ENCODE measurements around the gene NSD1.
"Not testable (repeated sequence)": the region's sequence is repeated elsewhere in the genome, so short reads cannot be mapped to it uniquely, and the experiment has no call there.

Gene NSD1

DNA sequence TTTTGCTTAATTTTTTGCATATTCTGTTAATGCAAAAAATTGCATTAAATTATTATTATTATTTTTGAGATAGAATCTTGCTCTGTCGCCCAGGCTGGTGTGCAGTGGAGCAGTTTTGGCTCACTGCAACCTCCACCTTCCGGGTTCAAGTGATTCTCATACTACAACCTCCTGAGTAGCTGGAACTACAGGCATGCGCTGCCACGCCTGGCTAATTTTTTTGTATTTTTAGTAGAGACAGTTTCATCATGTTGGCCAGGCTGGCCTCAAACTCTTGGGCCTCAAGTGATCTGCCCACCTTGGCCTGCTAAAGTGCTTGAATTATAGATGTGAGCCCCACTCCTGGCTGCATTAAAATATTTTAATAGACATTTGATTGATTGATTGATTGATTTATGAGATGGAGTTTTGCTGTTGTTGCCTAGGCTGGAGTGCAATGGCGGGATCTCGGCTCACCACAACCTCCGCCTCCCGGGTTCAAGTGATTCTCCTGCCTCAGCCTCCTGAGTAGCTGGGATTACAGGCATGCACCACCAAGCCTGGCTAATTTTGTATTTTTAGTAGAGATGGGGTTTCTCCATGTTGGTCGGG, 44.4 kb downstream of the NSD1 start:
- DNase-seq (ENCODE audit: low read depth in 1 of 2, low spot score in 1 of 2): not testable (repeated sequence)

DNA sequence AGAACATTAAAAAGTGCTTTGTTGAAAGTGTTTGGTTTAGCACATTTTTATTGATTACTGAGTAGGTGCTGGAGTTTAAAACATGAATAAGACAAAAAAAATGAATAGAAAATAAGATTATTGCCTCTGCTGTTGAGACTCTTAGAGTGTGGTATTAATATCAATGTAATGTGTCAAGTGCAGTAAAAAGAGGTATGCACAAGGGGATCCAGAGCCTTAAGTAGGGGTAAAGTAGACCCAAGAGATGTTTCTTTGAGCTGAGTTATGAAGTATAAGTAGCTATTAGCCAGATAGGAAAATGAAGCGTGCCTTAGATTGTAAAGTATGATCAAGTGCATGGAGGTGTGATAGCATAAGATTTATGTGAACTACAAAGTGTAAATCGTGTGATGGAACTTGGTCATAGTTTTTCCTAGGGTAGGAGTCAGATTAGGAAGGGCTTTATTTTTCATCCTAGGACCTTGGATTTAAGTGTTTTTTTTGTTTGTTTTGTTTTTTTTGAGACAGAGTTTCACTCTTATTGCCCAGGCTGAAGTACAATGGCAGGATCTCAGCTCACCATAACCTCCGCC, 45.2 kb downstream of the NSD1 start:
- no peak for DNase-seq (ENCODE audit: low read depth in 1 of 2, low spot score in 1 of 2)

DNA sequence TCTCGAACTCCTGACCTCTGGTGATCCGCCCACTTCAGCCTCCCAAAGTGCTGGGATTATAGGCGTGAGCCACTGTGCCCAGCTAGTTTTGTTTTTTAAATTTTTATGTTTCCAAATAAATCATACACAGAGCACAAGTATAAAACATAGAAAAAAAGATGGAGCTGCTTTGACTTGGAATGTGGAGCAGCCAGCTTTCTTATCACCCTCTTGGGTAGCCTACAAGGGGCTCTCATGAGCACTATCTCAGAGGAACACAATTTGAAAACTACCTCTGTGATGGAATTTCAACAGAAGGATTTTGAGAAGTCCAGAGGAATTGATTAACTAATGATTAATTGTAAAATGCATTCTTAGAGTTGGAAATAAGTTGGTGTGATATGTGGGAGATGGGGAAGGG, 45.9 kb downstream of the NSD1 start:
- no peak for DNase-seq (ENCODE audit: low read depth in 1 of 2, low spot score in 1 of 2)

DNA sequence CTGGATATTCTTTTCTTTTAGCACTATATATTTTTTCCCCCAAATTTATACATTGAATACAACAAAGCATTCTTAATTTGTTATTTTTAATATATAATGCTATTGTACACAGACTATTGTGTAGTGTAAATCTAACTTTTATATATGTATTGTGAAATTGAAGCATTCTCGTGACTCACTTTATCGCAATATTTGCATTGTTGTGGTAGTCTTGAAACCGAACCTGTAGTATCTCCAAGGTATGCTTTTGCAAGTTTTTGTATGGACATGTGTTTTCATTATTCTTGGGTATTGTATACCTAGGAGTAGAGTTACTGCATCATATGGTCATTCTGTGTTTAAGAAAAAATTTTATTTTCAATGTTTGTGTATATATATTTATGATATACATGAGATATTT, 49.6 kb downstream of the NSD1 start:
- no peak for DNase-seq (ENCODE audit: low read depth in 1 of 2, low spot score in 1 of 2)

DNA sequence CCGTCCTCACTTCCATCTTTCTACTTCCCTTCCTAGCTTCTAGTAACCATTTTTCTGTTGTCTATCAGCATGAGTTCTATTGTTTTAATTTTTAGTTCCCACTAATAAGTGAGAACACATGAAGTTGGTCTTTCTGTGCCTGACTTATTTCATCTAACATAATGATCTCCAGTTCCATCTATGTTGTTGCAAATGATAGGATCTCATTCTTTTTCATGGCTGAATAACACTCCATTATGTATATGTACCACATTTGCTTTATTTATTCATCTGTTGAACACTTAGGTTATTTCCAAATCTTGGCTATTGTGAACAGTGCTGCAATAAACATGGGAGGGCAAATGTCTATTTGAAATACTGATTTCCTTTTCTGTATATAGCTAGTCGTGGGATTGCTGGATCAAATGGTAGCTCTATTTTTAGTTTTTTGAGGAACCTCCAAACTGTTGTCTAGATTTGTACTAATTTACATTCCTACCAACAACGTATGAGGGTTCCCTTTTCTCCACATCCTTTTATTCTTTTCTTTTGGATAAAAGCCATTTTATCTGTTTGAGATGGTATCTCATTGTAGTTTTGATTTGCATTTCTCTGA, 50.3 kb downstream of the NSD1 start:
- DNase-seq (ENCODE audit: low read depth in 1 of 2, low spot score in 1 of 2): no peak

DNA sequence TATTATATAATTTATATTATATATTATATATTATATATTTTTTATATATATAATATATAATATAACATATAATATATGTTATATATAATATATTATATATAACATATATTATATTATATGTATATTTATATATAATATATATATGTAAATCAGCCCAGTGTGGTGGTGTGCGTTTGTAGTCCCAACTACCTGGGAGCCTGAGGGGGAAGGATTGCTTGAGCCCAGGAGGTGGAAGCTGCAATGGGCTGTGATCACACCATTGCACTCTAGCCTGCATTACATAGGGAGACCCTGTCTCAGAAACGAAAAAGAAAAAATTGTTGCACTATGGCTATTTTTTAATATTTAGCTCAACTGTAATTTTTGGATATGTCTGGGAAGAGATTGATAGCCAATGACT, 52.4 kb downstream of the NSD1 start:
- no peak for DNase-seq (ENCODE audit: low read depth in 1 of 2, low spot score in 1 of 2)

DNA sequence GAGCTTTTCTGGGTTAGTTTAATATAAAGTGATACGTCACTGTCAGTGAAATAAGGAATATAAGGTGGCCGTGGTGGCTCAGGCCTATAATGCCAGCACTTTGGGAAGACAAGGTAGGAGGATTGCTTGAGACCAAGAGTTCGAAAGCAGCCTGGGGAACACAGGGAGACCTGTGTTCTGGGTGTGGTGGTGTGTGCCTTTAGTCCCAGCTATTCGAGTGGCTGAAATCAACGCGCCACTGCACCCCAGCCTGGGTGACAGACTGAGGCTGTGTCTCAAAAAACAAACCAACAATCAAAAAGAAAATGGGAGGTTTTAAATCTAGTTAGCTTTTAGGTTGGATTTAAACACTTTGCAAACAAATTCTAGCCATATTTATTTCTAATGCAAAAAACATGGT, 53.1 kb downstream of the NSD1 start:
- DNase-seq (ENCODE audit: low read depth in 1 of 2, low spot score in 1 of 2): no peak

DNA sequence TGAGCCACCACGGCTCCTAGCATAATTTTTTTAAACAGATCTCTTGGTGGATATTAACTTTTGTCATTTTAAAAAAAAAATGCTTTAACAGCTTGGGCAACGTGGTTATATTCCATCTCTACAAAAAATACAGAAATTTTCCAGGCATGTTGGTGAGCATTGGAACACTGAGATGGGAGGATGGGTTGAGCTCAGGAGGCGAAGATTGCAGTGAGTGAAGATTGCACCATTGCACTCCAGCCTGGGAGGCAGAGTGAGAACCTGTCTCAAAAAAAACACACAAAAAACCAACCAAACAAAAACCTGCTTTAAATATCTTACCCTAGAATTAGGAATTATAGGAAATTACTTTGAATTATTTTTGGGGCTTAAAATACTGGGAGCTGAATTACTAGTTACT, 55.2 kb downstream of the NSD1 start:
- DNase-seq (ENCODE audit: low read depth in 1 of 2, low spot score in 1 of 2): no peak

DNA sequence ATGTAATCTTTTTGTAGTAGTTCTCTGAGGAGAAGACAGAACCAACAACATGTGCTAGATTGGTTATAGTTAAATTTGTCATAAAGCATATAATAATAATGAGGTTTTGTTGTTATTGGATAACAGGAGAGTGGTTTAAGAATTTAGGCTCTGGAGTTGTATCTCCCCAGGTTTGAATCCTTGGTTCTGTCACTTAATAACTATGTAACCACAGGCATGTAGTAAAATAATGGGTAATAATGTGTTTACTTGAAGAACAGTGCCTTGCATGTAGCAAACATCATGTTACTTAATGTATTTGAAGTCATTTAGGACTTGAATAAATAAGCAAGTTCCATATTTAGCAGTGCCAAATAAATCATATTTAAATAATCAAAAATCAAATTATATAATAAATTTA, 55.8 kb downstream of the NSD1 start:
- DNase-seq (ENCODE audit: low read depth in 1 of 2, low spot score in 1 of 2): no peak

DNA sequence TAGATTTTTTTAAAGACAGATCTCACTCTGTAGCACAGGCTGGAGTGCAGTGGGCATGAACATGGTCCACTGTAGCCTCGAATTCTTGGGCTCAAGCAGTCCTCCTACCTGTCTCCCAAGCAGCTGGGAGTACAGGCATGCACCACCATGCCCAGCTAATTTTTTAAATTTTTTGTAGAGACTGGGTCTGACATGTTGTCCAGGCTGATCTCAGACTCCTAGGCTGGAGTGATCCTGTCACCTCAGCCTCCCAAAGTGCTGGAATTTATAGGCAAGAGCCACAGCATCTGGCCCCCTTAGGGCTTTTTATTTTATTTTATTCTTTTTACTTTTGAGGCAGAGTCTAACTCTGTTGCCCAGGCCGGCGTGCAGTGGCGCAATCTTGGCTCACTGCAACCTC, 56.4 kb downstream of the NSD1 start:
- DNase-seq (ENCODE audit: low read depth in 1 of 2, low spot score in 1 of 2): no peak

DNA sequence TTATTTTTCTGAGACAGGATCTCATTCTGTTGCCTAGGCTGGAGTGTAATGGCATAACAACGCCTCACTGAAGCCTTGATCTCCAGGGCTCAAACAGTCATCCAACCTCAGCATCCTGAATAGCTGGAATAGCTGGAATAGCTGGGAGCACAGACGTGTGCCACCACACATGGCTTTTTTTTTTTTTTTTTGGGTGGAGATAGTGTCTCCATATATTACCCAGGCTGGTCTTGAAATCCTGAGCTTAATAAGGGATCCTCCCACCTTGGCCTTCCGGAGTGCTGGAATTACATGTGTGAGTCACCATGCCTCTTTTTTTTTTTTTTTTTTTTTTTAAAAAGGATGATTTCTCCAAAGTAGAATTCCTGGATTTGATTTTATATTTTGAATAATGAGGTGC, 60.7 kb downstream of the NSD1 start:
- no peak for DNase-seq (ENCODE audit: low read depth in 1 of 2, low spot score in 1 of 2)

DNA sequence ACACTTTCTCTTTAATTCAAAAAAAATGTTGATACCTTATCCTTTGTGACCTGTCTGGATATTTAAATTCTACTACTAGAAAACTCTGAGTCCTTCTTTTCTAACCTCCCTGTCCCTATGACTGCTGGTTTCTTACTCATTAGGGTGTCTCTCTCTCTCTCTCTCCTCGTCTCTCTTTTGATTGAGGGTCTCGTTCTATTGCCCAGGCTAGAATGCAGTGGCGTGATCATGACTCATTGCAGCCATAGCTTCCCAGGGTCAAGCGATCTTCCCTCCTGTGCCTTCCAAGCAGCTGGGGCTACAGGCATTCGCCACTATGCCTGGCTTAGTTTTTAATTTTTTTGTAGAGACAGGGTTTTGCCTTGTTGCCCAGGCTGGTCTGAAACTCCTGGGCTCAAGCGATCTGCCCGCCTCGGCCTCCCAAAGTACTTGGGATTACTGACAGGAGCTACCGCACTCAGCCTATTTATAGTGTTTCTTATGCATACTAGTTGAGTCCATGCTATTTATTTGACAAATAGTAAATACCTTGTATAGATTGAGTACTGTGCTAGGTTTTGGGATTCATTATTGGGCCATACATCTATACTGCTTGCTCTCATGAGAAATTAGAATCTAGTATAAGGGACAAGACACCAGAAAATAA, 61.9 kb downstream of the NSD1 start:
- DNase-seq (ENCODE audit: low read depth in 1 of 2, low spot score in 1 of 2): no peak

DNA sequence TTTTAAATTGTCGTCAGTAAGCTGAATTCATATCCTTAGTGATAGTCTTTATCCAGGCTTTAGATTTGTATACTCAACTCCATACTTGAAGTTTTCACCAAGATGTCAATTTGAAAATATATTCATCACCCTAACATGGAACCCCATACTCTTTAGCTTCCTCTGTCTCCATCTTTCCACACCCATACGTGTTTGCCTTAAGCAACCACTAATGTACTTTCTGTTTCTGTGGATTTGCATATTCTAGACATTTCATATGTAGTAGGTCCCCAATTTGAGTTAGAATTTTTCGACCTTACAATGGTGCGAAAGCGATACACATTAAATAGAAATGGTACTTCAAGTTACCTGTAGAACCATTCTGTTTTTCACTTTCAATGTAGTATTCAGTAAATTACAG, 65.2 kb downstream of the NSD1 start:
- no peak for DNase-seq (ENCODE audit: low read depth in 1 of 2, low spot score in 1 of 2)

DNA sequence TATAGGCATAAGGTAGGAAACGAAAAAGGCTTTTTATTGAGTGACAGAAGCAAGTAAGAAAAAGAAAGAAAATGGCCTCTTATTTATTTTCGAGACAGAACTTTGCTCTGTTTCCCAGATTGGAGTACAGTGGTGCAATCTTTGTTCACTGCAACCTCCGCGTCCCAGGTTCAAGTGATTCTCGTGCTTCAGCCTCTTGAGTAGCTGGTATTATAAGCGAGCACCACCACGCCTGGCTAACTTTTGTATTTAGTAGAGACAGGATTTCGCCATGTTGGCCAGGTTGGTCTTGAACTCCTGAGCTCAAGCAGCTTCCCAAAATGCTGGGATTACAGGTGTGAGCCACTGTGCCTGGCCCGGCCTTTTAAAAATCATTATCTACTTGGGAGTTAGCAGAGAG, 70.7 kb downstream of the NSD1 start:
- DNase-seq (ENCODE audit: low read depth in 1 of 2, low spot score in 1 of 2): no peak

DNA sequence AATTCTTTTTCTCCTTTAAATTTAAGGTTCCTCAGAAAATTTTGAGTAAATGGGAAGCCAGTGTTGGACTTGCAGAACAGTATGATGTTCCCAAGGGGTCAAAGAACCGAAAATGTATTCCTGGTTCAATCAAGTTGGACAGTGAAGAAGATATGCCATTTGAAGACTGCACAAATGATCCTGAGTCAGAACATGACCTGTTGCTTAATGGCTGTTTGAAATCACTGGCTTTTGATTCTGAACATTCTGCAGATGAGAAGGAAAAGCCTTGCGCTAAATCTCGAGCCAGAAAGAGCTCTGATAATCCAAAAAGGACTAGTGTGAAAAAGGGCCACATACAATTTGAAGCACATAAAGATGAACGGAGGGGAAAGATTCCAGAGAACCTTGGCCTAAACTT, 76.0 kb downstream of the NSD1 start:
- no peak for DNase-seq (ENCODE audit: low read depth in 1 of 2, low spot score in 1 of 2)

DNA sequence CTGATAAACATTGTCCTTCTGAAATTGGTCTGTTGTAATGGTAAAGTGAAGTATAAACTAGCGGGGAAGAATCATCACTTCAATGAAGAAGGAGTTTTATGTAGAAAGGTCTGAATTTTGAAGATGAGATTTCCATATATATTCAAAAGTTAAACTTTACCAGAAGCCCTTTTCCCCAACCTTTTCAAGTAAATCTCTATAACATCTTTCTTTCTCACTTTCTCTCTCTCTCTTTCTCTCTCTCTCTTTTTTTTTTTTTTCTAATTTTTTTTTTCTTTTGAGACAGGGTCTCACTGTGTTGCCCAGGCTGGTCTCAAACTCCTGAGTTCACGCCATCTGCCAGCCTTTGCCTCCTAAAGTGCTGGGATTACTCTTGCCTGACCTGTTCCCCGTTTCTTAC, 78.7 kb downstream of the NSD1 start:
- DNase-seq (ENCODE audit: low read depth in 1 of 2, low spot score in 1 of 2): no peak

DNA sequence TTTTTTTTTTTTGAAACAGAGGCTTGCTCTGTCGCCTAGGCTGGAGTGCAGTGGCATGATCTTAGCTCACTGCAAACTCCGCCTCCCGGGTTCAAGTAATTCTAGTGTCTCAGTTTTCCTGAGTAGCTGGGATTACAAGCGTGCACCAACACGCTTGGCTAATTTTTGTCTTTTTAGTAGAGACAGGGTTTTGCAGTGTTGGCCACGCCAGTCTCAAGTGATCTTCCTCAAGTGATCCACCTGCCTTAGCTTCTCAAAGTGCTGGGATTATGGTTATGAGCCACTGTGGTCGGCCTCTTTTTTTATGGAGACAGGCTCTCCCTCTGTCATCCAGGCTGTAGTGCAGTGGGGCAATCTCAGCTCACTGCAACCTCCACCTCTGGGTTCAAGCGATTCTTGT, 87.0 kb downstream of the NSD1 start:
- no peak for DNase-seq (ENCODE audit: low read depth in 1 of 2, low spot score in 1 of 2)

DNA sequence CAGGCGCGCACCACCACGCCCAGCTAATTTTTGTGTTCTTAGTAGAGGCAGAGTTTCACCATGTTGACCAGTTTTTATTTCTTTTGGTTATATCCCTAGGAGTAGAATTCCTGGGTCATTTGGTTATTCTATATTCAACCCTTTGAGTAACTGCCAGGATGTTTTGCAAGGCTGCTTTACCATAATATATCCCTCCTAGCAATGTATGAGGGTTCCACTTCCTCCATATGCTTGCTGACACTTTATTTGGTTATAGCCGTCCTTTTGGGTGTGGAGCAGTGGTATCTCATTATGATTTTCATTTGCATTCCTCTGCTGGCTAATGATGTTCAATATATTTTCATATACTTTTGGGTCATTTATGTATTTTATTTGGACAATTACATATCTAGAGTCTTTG, 88.7 kb downstream of the NSD1 start:
- no peak for DNase-seq (ENCODE audit: low read depth in 1 of 2, low spot score in 1 of 2)

DNA sequence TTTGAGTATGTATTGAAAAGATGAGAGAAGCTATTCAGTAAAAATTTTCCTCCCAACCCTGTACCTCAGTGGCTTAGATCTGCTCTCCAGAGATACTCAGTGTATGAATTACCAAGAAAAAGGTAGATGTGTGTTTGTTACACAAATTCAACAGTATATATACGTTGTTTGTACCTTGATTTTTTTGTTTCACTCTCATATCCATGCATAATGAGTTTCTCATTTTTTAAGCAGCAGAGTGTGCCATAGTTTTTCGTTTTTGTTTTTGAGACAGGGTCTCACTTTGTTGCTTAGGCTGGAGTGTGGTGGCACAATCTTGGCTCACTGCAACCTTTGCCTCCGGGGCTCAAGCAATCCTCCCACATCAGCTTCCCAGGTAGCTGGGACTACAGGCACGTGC, 92.2 kb downstream of the NSD1 start:
- no peak for DNase-seq (ENCODE audit: low read depth in 1 of 2, low spot score in 1 of 2)

DNA sequence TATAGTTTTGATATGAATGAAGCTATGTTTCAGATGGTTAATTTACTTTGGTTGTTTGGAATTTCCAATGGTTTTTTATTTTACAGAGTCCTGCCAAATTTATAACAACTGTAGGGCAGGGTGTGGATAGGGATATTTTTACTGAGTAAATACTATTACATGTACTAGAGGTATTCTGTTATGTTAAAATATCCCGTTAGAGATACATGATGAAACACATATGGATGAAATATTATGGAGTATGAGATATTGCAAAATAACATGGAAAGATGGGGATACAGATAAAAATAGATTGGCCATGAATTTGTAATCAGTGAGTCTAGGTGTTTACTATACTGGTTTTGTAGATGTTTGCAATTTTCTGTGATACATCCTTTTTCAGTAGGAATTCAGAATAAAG, 93.3 kb downstream of the NSD1 start:
- DNase-seq (ENCODE audit: low read depth in 1 of 2, low spot score in 1 of 2): no peak

DNA sequence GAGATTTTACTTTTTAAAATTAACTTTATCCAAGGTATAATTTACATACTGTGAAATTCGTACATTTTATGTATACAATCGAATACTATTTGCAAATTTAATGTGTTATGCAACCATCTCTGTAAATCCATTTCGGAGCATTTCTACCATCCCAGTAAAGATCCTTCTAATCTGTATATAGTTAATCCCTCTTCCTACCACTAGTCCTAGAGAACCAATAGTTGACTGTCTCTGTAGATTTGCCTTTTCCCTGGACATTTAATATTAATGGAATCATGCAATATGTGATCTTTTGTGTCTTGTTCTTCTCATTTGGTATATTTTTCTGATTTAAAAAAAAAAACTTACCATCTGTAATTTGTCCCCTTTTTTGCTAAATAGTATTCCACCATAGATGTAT, 95.2 kb downstream of the NSD1 start:
- DNase-seq (ENCODE audit: low read depth in 1 of 2, low spot score in 1 of 2): no peak

DNA sequence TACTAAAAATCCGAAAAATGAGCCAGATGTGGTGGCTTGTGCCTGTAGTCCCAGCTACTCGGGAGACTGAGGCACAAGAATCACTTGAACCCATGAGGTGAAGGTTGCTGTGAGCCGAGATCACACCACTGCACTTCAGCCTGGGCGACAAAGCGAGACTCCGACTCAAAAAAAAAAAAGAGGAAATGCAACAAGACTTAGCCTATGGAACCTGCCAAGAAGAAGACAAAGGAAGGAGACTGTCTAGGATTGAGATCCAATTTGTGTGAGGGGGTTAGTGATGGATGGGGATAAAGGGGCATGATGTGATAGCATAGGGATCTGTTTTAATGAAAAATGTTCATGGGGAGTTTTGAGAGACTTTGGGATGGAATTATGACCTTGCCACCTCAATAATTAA, 97.1 kb downstream of the NSD1 start:
- no peak for DNase-seq (ENCODE audit: low read depth in 1 of 2, low spot score in 1 of 2)

All from activated CD4-positive, alpha-beta T cell treated with anti-CD3 and anti-CD28 coated beads, Interleukin-2, amount 50 U/mL, for 24 hours (primary cell).